Neuron (in vitro differentiated cells): ENCODE data around the gene COQ10B.
A peak's percentile ranks its signal among the peaks of the same experiment; 100 is the strongest.

Source experiments
- H2AFZ ChIP-seq: one replicate; pipeline ENCODE4 v1.6.1; 2013; ENCODE audit warnings: low read depth, mild to moderate bottlenecking, inconsistent platforms, low read length, moderate library complexity
- H3K27me3 ChIP-seq: one replicate; pipeline ENCODE4 v1.6.1; 2013; ENCODE audit warnings: low read length; ENCODE audit not compliant: insufficient read depth
- H3K36me3 ChIP-seq: one replicate; pipeline ENCODE4 v1.6.1; 2013; ENCODE audit warnings: low read length; ENCODE audit not compliant: insufficient read depth
- H3K4me1 ChIP-seq: one replicate; pipeline ENCODE4 v1.6.1; 2013; ENCODE audit warnings: low read length; ENCODE audit not compliant: insufficient read depth
- H3K4me3 ChIP-seq: 2 replicates; pipeline ENCODE4 v1.5.1; 2013; ENCODE audit warnings: mild to moderate bottlenecking, low read length, moderate library complexity
- H3K9me3 ChIP-seq: one replicate; pipeline ENCODE4 v1.6.1; 2013; ENCODE audit warnings: low read length

Gene COQ10B

DNA sequence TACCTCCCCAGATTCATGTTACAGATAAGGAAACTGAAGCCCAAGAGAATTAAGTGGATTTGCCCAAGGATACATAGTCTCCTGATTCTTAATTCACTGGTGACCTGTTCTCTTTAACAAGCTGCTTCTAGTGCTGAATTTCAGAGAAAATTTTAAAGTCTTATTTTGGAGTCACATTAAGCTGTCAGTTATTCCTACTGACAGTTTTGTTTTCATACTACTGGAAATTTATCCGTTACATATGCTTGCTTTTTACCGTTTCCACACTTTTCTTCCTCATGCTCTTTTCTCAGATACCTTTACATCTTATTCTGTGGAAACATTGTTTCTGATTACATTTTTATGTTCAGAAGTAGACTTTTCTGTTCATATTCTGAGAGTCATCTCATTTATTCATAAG is 63.8 kb downstream of the COQ10B start:
- Histone ChIP-seq H3K4me1 (peaks cover 17% of the 10 kb centered on the region), H3K27me3 (no peaks in the 10 kb centered on the region), H3K9me3 (no peaks in the 10 kb centered on the region), H3K36me3 (peaks cover 4% of the 10 kb centered on the region), H2AFZ (no peak overlapping the region), H3K4me3 (peak overlapping the region; percentile 83)
